ENCODE results near the gene CCL21. TPM values are rescaled to one million over a fixed set of nuclear protein-coding genes. Genes with fewer than 3 reads are reported as not detected.

Gene CCL21
- total and polyA plus RNA-seq, 10 of the 15 experiments (the other 5 are each of a cell fraction or from before 2014, with no cell fraction given): 0.26 TPM; not detected in 9

GRCh38 chr9:34664281-34665066, 45.5 kb downstream of the CCL21 start (continued):
- TF ChIP-seq BCLAF1 (IDR thresholded peaks at IDR 0.05): no peak
- peak; percentile 47 for TF ChIP-seq RAD21 (IDR thresholded peaks at IDR 0.05; ENCODE audit: insufficient read depth, low read depth, low read length)
- peak; percentile 34; the same call in 1 of the 2 replicates for TF ChIP-seq SMARCA5 (IDR thresholded peaks at IDR 0.05)
- no peak for TF ChIP-seq ZNF274 (IDR thresholded peaks at IDR 0.05; ENCODE audit: insufficient read depth, insufficient read length)
- TF ChIP-seq DPF2 (IDR thresholded peaks at IDR 0.05): no peak
- peak; percentile 37; the same call in 1 of the 2 replicates for TF ChIP-seq SMC3 (IDR thresholded peaks at IDR 0.05; ENCODE audit: borderline replicate concordance, low read length)

GRCh38 chr9:34663303-34663605, 46.7 kb downstream of the CCL21 start:
- Histone ChIP-seq H3K36me3 (ENCODE audit: control insufficient read depth in 2 of 2, insufficient read depth in 2 of 2, low read length in 1 of 2) (no peaks in the 10 kb centered on the region), H2AFZ (ENCODE audit: control insufficient read depth, low read depth, low read length) (no peak overlapping the region), H3K4me2 (ENCODE audit: control insufficient read depth, insufficient read depth) (0 out of 2 replicates have a peak overlapping the region, but pooled peaks have one; percentile 25), H3K4me3 (no peak overlapping the region), H3K4me1 (ENCODE audit: control insufficient read depth, insufficient read depth, low read length) (peaks cover 9% of the 10 kb centered on the region), H4K20me1 (ENCODE audit: control insufficient read depth, insufficient read depth) (no peaks in the 10 kb centered on the region), H3K9me3 (replicated peaks; ENCODE audit: control insufficient read depth, insufficient read depth, low read length) (no peaks in the 10 kb centered on the region), H3K27ac (ENCODE audit: control insufficient read depth, insufficient read depth) (no peak overlapping the region), H3K9ac (ENCODE audit: control insufficient read depth, insufficient read depth, low read length) (no peak overlapping the region), H3K27me3 (replicated peaks in 1 of 2; ENCODE audit: control insufficient read depth in 2 of 2, insufficient read depth in 2 of 2, low read length in 1 of 2) (no peaks in the 10 kb centered on the region), H3K79me2 (ENCODE audit: control insufficient read depth, insufficient read depth, low read length) (no peaks in the 10 kb centered on the region)
- ChIA-PET SMC1A (ENCODE audit: uncharacterized antibody, unreplicated experiment) (no interaction called here), CTCF (interaction anchor here (1.0 to 3.2 kb wide), 7 partner anchors 11 to 46 kb away, joined by 3 to 23 read pairs (median 5); partner anchors contain the start of genes GALT, IL11RA and SIGMAR1), RAD21 (ENCODE audit: unreplicated experiment) (no interaction called here), POLR2A (interaction anchor here (1.4 kb wide), 1 partner anchor 43 kb away, joined by 3 read pairs; the partner anchor contains the start of gene DCTN3)
- no TSS peak for BruUV-seq (replicated peaks)
- in situ Hi-C loops (cut with MboI): no loop called here
- no peak for DNase-seq (ENCODE audit: low read depth, low spot score)
- ATAC-seq: no peak
- intact Hi-C loops (cut with micrococcal nuclease; ENCODE audit: unreplicated experiment): no loop called here
- FAIRE-seq: no peak
- TF ChIP-seq CBFB (IDR thresholded peaks at IDR 0.05; ENCODE audit: low read depth) (no peak), GATAD2B (conservative IDR thresholded peaks at IDR 0.05; ENCODE audit: low read depth) (no peak), RUNX3 (IDR thresholded peaks at IDR 0.05; ENCODE audit: low read length) (no peak), POLR2A (IDR thresholded peaks at IDR 0.05; ENCODE audit: low read depth, low read length) (no peak), ZZZ3 (IDR thresholded peaks at IDR 0.05; ENCODE audit: control insufficient read depth, insufficient read length, low read depth) (no peak), SIN3A (IDR thresholded peaks at IDR 0.05; ENCODE audit: low read depth, low read length) (no peak), RAD51 (IDR thresholded peaks at IDR 0.05) (no peak), EGR1 (IDR thresholded peaks at IDR 0.05; ENCODE audit: borderline replicate concordance in 1 of 2, low read depth in 2 of 2, low read length in 2 of 2) (no peak), RCOR1 (conservative IDR thresholded peaks at IDR 0.05; ENCODE audit: low read depth, low read length) (no peak), IRF3 (IDR thresholded peaks at IDR 0.05) (no peak), BHLHE40 (IDR thresholded peaks at IDR 0.05; ENCODE audit: borderline replicate concordance in 1 of 2, low read depth in 2 of 2, low read length in 1 of 2) (no peak)
- TF ChIP-seq, protein P1, sequence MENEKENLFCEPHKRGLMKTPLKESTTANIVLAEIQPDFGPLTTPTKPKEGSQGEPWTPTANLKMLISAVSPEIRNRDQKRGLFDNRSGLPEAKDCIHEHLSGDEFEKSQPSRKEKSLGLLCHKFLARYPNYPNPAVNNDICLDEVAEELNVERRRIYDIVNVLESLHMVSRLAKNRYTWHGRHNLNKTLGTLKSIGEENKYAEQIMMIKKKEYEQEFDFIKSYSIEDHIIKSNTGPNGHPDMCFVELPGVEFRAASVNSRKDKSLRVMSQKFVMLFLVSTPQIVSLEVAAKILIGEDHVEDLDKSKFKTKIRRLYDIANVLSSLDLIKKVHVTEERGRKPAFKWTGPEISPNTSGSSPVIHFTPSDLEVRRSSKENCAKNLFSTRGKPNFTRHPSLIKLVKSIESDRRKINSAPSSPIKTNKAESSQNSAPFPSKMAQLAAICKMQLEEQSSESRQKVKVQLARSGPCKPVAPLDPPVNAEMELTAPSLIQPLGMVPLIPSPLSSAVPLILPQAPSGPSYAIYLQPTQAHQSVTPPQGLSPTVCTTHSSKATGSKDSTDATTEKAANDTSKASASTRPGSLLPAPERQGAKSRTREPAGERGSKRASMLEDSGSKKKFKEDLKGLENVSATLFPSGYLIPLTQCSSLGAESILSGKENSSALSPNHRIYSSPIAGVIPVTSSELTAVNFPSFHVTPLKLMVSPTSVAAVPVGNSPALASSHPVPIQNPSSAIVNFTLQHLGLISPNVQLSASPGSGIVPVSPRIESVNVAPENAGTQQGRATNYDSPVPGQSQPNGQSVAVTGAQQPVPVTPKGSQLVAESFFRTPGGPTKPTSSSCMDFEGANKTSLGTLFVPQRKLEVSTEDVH (IDR thresholded peaks at IDR 0.05; ENCODE audit: low read depth, partially characterized antibody): no peak
